IMR-90 (cell line): ENCODE measurements around the gene UST. TPM values are rescaled to one million over a fixed set of nuclear protein-coding genes. Genes with fewer than 3 reads are reported as not detected.

Experiments used
- ATAC-seq: fragments of 200-7000 bp; cut with Tn5 transposase; 2 replicates; pipeline ENCODE4 v1.9.1; 2020; ENCODE audit warnings: low read depth, mild to moderate bottlenecking, moderate library complexity
- BruUV-seq: library from RNA; stranded (reverse); fragments of 400-500 nt; replicated peaks from 2 replicates; lab custom pipeline; 2021; lab: Mats Ljungman, UMichigan
- CTCF ChIA-PET: fragments of 300-600 bp; formaldehyde crosslinking; extraction: SDS; loops from one replicate; lab custom pipeline; 2021; ENCODE audit warnings: antibody characterized with exemption; lab: Yijun Ruan, JAX
- POLR2A ChIA-PET: fragments of 300-600 bp; sonication (Branson Sonifier 250); formaldehyde crosslinking; loops from one replicate; lab custom pipeline; 2022; ENCODE audit warnings: antibody characterized with exemption; ENCODE audit not compliant: unreplicated experiment; lab: Charles Lee
- DNase-seq: peaks from one replicate; pipeline ENCODE4 v3.0.0; 2013
- H2AFZ ChIP-seq: replicated peaks from 2 replicates; pipeline ENCODE3; 2013; ENCODE audit warnings: low read length, mild to moderate bottlenecking; ENCODE audit not compliant: poor library complexity
- H2AK5ac ChIP-seq: 2 replicates; pipeline ENCODE4 v1.6.1; 2013; ENCODE audit warnings: low read depth, low read length, inconsistent platforms
- H2AK9ac ChIP-seq: replicated peaks from 2 replicates; pipeline ENCODE3; 2013; ENCODE audit warnings: mild to moderate bottlenecking, low read depth, low read length, moderate library complexity; ENCODE audit not compliant: poor library complexity
- H2BK120ac ChIP-seq: 2 replicates; pipeline ENCODE4 v1.6.1; 2013; ENCODE audit warnings: low read depth, low read length, inconsistent platforms
- H2BK15ac ChIP-seq: 3 replicates; pipeline ENCODE4 v1.6.1; 2013; ENCODE audit warnings: low read depth, low read length, inconsistent platforms
- H2BK20ac ChIP-seq: 2 replicates; pipeline ENCODE4 v1.6.1; 2013; ENCODE audit warnings: low read depth, mild to moderate bottlenecking, inconsistent platforms, low read length, moderate library complexity
- H2BK5ac ChIP-seq: 2 replicates; pipeline ENCODE4 v1.6.1; 2013; ENCODE audit warnings: mild to moderate bottlenecking, low read depth, low read length, inconsistent platforms; ENCODE audit not compliant: poor library complexity, severe bottlenecking
- H3K14ac ChIP-seq: replicated peaks from 2 replicates; pipeline ENCODE4 v1.6.1; 2013; ENCODE audit warnings: low read depth, low read length, inconsistent platforms
- H3K18ac ChIP-seq: 2 replicates; pipeline ENCODE4 v1.6.1; 2013; ENCODE audit warnings: low read depth, low read length, control low read depth
- H3K23ac ChIP-seq: 2 replicates; pipeline ENCODE4 v1.6.1; 2013; ENCODE audit warnings: low read depth, low read length, inconsistent platforms
- H3K27ac ChIP-seq: 2 replicates; pipeline ENCODE4 v1.5.1; 2013; ENCODE audit warnings: mild to moderate bottlenecking, control low read depth, low read length; ENCODE audit not compliant: insufficient read depth
- H3K27me3 ChIP-seq: 2 replicates; pipeline ENCODE4 v1.6.1; 2013; ENCODE audit warnings: low read length; ENCODE audit not compliant: control insufficient read depth, insufficient read depth
- H3K36me3 ChIP-seq: 2 replicates; pipeline ENCODE4 v1.6.1; 2013; ENCODE audit warnings: low read length, mixed read lengths; ENCODE audit not compliant: control insufficient read depth, insufficient read depth
- H3K4ac ChIP-seq: 2 replicates; pipeline ENCODE4 v1.6.1; 2013; ENCODE audit warnings: low read depth, low read length, inconsistent platforms
- H3K4me1 ChIP-seq: 2 replicates; pipeline ENCODE4 v1.6.1; 2013; ENCODE audit warnings: low read length, mixed read lengths; ENCODE audit not compliant: control insufficient read depth, insufficient read depth
- H3K4me2 ChIP-seq: 2 replicates; pipeline ENCODE4 v1.6.1; 2013; ENCODE audit warnings: low read depth, mild to moderate bottlenecking, control low read depth, low read length, moderate library complexity
- H3K4me3 ChIP-seq: 2 replicates; pipeline ENCODE4 v1.5.1; 2013; ENCODE audit warnings: low read depth, mild to moderate bottlenecking, control low read depth, low read length, moderate library complexity; ENCODE audit not compliant: insufficient read depth
- H3K56ac ChIP-seq: 2 replicates; pipeline ENCODE4 v1.6.1; 2013; ENCODE audit warnings: low read length, inconsistent platforms; ENCODE audit not compliant: insufficient read depth; ENCODE audit errors: extremely low read depth
- H3K79me1 ChIP-seq, 2 experiments: 2 replicates each; pipeline ENCODE4 v1.6.1; 2013; ENCODE audit warnings: low read length in 2 of 2, inconsistent platforms in 1 of 2, low read depth in 1 of 2
- H3K9ac ChIP-seq: 2 replicates; pipeline ENCODE4 v1.6.1; 2013; ENCODE audit warnings: low read depth, low read length, control low read depth
- H3K9me1 ChIP-seq: 2 replicates; pipeline ENCODE4 v1.6.1; 2013; ENCODE audit warnings: low read length, inconsistent platforms; ENCODE audit not compliant: insufficient read depth
- H3K9me3 ChIP-seq: 2 replicates; pipeline ENCODE4 v1.6.1; 2013; ENCODE audit warnings: low read length; ENCODE audit not compliant: control insufficient read depth, insufficient read depth
- H4K20me1 ChIP-seq: 2 replicates; pipeline ENCODE4 v1.6.1; 2013; ENCODE audit warnings: low read length, inconsistent platforms; ENCODE audit not compliant: insufficient read depth
- H4K5ac ChIP-seq: 2 replicates; pipeline ENCODE4 v1.6.1; 2013; ENCODE audit warnings: mild to moderate bottlenecking, low read depth, low read length, control low read depth
- H4K8ac ChIP-seq, 2 experiments: 2 replicates each; pipeline ENCODE4 v1.6.1; 2013; ENCODE audit warnings: low read depth in 2 of 2, low read length in 2 of 2, control low read depth in 1 of 2, inconsistent platforms in 1 of 2
- H4K91ac ChIP-seq: 2 replicates; pipeline ENCODE4 v1.6.1; 2013; ENCODE audit warnings: low read depth, low read length, inconsistent platforms; ENCODE audit not compliant: insufficient read depth
- CHD1 ChIP-seq: IDR thresholded peaks from 2 replicates; pipeline ENCODE4 v1.6.1; 2012; ENCODE audit warnings: low read depth, low read length, improper control_type of control experiment
- MAFK ChIP-seq: IDR thresholded peaks from 2 replicates; pipeline ENCODE4 v1.6.1; 2012; ENCODE audit warnings: low read depth, low read length, improper control_type of control experiment
- MXI1 ChIP-seq: IDR thresholded peaks from 2 replicates; pipeline ENCODE4 v1.6.1; 2012; ENCODE audit warnings: low read depth, mild to moderate bottlenecking, low read length, moderate library complexity, borderline replicate concordance
- NFE2L2 ChIP-seq: fragments of 150-350 bp; IDR thresholded peaks from 2 replicates; pipeline ENCODE4 v1.6.1; 2016; ENCODE audit warnings: low read depth, mild to moderate bottlenecking, low read length
- POLR2A ChIP-seq: IDR thresholded peaks from 2 replicates; pipeline ENCODE4 v1.6.1; 2012; ENCODE audit warnings: mild to moderate bottlenecking, low read depth, low read length
- RAD21 ChIP-seq: IDR thresholded peaks from 2 replicates; pipeline ENCODE4 v1.6.1; 2012; ENCODE audit warnings: low read length, improper control_type of control experiment
- RFX5 ChIP-seq: IDR thresholded peaks from 2 replicates; pipeline ENCODE4 v1.8.0; 2012; ENCODE audit warnings: low read depth, mild to moderate bottlenecking, low read length, moderate library complexity
- SMC3 ChIP-seq: fragments of 150-350 bp; IDR thresholded peaks from 2 replicates; pipeline ENCODE4 v1.6.1; 2016; ENCODE audit warnings: low read depth, mild to moderate bottlenecking, antibody characterized with exemption, low read length, moderate library complexity
- WGBS, 2 experiments: methylation state at CpG; one replicate each; pipeline versions ENCODE4 v1.1.5 to v1.1.7; 2013; ENCODE audit warnings: missing lambda C conversion rate in 2 of 2; ENCODE audit not compliant: insufficient read length in 1 of 2; ENCODE audit errors: extremely low coverage in 2 of 2; 5-methylcytosine and 5-hydroxymethylcytosine counted together
- dilution Hi-C: fragments of 300-500 bp; cut with HindIII; formaldehyde crosslinking; loops from one replicate; pipeline ENCODE4 v1.14.3; 2018; ENCODE audit warnings: low sequenced_read_pairs; ENCODE audit not compliant: unreplicated experiment
- in situ Hi-C: fragments of 300-500 bp; cut with MboI; formaldehyde crosslinking; loops from 3 replicates; pipeline ENCODE4 v1.14.3; 2019; ENCODE audit warnings: low sequenced_read_pairs, inconsistent platforms, mixed read lengths
- intact Hi-C: fragments of 100-400 bp; cut with micrococcal nuclease; formaldehyde crosslinking; loops from 2 replicates; pipeline ENCODE4 v1.10.0; 2022
- polyA plus RNA-seq, 3 experiments: library from polyadenylated mRNA; depleted of rRNA; stranded (reverse); fragments of >200 nt; gene quantifications; 2 replicates each; pipeline ENCODE4 v1.2.3, GENCODE V29; 2012; ENCODE audit warnings: low replicate concordance in 1 of 3
- total RNA-seq: library from RNA; depleted of rRNA; stranded (reverse); fragments of >200 nt; gene quantifications from 2 replicates; pipeline ENCODE4 v1.2.3, GENCODE V29; 2012
- TF ChIP-seq, protein P1 (sequence below): conservative IDR thresholded peaks from 2 replicates; pipeline ENCODE4 v1.5.1; 2012; ENCODE audit warnings: mild to moderate bottlenecking, low read depth, low read length, improper control_type of control experiment
- TF ChIP-seq, protein P2 (sequence below): fragments of 150-350 bp; IDR thresholded peaks from 2 replicates; pipeline ENCODE4 v1.6.1; 2016; ENCODE audit warnings: low read depth, mild to moderate bottlenecking, low read length, moderate library complexity, borderline replicate concordance

UST gene
- total and polyA plus RNA-seq, 2 of the 4 experiments (the other 2 are of a cell fraction) = 7.7 to 13.8 TPM

DNA sequence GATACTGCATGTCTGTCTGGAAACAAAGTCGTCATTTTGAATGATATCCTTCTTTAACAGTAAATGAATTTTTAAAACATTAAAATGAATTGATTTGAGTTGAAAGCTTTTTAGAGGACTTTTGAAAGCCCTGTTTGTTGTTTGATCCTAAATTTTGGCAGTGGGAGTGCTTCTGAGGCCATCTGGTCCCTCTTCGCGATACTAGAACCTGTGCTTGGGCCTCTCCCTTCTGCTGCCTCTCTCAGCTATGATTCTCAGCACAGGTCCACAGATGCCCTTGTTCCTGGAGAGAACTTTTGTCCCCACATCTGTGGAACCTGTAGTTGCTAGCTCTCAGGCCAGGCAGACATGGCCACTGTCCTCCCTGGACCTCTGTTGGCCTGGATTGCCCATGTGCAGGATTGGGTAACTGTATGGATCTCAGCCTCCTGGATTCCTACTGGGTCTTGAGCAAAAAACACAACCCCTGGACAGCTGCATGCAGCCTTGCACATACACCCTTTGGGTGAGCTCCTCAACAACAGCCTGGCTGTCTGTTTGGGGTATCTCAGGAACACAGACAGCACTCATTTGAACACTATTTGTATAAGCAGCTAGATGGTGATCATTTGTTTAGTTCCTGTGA, 21.9 kb downstream of the UST start (continued):
- no peak for TF ChIP-seq RFX5

DNA sequence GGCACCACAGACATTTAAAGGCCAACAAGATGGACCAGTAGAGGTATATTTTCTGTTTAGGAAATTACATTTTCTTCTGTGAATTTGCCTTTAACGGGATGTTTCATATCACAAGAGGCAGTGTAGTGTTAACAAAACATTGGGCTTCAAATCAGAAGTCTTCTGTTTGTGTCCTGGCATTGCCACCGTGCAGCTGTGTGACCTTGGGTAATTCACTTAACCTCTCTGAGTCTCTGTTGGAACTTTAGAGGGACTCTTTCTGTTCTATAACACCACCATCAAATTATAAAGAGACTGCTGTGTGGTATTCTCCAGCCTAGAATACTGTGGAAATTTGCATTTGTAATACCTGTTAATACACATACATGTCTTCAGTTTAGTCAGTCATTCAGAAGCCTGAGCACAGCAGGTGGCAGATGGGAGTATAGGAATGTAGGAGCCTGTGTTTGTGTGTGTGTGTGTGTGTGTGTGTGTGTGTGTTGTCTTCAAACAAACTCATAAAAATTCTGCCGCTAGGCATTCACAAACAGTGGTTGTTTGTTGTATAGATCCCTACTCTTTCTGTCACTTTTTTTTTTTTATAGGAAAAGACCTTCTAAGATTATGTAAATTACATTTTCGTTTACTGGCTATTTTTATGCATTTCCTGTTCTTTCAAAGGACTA, 22.6 kb downstream of the UST start:
- no peak overlapping the region for H3K27ac ChIP-seq
- H3K4me3 ChIP-seq = no peak overlapping the region
- no peak overlapping the region for H3K9ac ChIP-seq
- peaks cover 18% of the 10 kb centered on the region; the same call in 1 of the 2 replicates for H4K20me1 ChIP-seq
- ChIA-PET POLR2A (no interaction called here), CTCF (no interaction called here)
- H2BK120ac ChIP-seq = no peak overlapping the region
- no peak overlapping the region for H2AFZ ChIP-seq
- H2AK9ac ChIP-seq = no peak overlapping the region
- H3K18ac ChIP-seq = no peak overlapping the region
- no peak overlapping the region for H4K5ac ChIP-seq
- intact Hi-C loops (no loop called here), in situ Hi-C loops (no loop called here), dilution Hi-C loops (no loop called here)
- H3K4ac ChIP-seq = no peak overlapping the region
- no TSS peak for BruUV-seq
- H2AK5ac ChIP-seq = no peak overlapping the region
- no peak overlapping the region for H2BK5ac ChIP-seq
- no peak overlapping the region for H3K23ac ChIP-seq
- no peak for DNase-seq
- WGBS, 2 experiments = no CpG with 5 or more reads among the region's 4 CpGs
- no peak overlapping the region for H4K8ac ChIP-seq
- no peak overlapping the region for H2BK15ac ChIP-seq
- TF ChIP-seq MXI1 = no peak
- TF ChIP-seq CHD1 = no peak
- no peak for TF ChIP-seq MAFK
- TF ChIP-seq NFE2L2 = no peak
- TF ChIP-seq, protein P1, sequence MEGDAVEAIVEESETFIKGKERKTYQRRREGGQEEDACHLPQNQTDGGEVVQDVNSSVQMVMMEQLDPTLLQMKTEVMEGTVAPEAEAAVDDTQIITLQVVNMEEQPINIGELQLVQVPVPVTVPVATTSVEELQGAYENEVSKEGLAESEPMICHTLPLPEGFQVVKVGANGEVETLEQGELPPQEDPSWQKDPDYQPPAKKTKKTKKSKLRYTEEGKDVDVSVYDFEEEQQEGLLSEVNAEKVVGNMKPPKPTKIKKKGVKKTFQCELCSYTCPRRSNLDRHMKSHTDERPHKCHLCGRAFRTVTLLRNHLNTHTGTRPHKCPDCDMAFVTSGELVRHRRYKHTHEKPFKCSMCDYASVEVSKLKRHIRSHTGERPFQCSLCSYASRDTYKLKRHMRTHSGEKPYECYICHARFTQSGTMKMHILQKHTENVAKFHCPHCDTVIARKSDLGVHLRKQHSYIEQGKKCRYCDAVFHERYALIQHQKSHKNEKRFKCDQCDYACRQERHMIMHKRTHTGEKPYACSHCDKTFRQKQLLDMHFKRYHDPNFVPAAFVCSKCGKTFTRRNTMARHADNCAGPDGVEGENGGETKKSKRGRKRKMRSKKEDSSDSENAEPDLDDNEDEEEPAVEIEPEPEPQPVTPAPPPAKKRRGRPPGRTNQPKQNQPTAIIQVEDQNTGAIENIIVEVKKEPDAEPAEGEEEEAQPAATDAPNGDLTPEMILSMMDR = no peak
- TF ChIP-seq, protein P2, sequence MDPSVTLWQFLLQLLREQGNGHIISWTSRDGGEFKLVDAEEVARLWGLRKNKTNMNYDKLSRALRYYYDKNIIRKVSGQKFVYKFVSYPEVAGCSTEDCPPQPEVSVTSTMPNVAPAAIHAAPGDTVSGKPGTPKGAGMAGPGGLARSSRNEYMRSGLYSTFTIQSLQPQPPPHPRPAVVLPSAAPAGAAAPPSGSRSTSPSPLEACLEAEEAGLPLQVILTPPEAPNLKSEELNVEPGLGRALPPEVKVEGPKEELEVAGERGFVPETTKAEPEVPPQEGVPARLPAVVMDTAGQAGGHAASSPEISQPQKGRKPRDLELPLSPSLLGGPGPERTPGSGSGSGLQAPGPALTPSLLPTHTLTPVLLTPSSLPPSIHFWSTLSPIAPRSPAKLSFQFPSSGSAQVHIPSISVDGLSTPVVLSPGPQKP = no peak
- no peak for TF ChIP-seq POLR2A
- TF ChIP-seq RFX5 = no peak
- no peak for TF ChIP-seq RAD21
- TF ChIP-seq SMC3 = no peak
- no peaks in the 10 kb centered on the region for H3K27me3 ChIP-seq
- H3K4me2 ChIP-seq = no peak overlapping the region
- no peaks in the 10 kb centered on the region for H3K36me3 ChIP-seq
- no peak overlapping the region for H2BK20ac ChIP-seq
- no peak overlapping the region for H3K14ac ChIP-seq
- no peak overlapping the region for H3K56ac ChIP-seq
- H3K9me1 ChIP-seq = no peaks in the 10 kb centered on the region
- H4K91ac ChIP-seq = no peak overlapping the region
- H3K4me1 ChIP-seq = peaks cover 3% of the 10 kb centered on the region; the same call in 1 of the 2 replicates
- H3K9me3 ChIP-seq = no peaks in the 10 kb centered on the region
- peaks cover 13 to 21% of the 10 kb centered on the region in 2 experiments; a peak in 3 of 4 replicates for H3K79me1 ChIP-seq
- no peak for ATAC-seq
